HG02571 (cell line): Measurements from ENCODE around the gene PTPN23.

Experiments used
- ATAC-seq: cut with Tn5 transposase; IDR thresholded peaks from one replicate; pipeline ENCODE4 v1.9.1; 2021; ENCODE audit warnings: mild to moderate bottlenecking, moderate library complexity; ENCODE audit not compliant: unreplicated experiment

Gene PTPN23

DNA sequence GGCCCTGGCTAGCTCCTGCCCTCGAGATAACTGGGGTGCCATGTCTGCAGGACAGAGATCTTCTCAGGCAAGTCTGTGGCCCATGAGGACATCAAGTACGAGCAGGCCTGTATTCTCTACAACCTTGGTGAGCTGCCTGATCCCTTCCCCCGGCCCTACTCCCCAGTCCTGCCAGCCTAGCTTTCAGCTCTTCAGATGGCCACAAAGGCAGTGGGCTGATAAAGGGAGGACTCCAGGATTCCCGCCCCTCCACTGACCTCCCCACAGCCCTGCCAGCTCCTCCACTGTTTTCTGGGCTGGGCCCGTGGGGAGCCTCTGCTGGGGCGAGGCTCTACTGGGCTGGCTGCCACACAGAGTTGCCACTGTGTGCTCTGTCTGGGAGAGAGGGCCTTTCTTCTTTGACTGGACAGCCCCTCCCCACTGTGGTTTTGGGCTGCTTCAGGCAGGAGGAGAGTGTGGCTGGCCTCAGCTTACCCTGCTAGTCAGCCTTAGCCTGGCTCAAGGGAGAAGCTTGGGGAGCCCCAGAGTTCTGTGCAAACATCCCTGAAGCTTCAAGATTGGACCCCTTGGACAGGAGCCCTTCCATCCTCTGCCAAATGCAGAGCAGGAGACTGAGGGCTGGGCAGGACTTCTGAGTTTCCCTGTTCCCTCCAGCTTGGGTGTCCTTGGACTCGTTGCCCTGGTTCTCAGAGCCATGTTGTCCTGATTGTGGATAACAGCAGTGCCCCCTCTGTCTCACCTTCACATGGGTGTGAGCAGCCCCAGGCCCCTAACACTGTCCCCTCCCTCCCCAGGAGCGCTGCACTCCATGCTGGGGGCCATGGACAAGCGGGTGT is 24.4 kb downstream of the PTPN23 start:
- ATAC-seq: no peak

DNA sequence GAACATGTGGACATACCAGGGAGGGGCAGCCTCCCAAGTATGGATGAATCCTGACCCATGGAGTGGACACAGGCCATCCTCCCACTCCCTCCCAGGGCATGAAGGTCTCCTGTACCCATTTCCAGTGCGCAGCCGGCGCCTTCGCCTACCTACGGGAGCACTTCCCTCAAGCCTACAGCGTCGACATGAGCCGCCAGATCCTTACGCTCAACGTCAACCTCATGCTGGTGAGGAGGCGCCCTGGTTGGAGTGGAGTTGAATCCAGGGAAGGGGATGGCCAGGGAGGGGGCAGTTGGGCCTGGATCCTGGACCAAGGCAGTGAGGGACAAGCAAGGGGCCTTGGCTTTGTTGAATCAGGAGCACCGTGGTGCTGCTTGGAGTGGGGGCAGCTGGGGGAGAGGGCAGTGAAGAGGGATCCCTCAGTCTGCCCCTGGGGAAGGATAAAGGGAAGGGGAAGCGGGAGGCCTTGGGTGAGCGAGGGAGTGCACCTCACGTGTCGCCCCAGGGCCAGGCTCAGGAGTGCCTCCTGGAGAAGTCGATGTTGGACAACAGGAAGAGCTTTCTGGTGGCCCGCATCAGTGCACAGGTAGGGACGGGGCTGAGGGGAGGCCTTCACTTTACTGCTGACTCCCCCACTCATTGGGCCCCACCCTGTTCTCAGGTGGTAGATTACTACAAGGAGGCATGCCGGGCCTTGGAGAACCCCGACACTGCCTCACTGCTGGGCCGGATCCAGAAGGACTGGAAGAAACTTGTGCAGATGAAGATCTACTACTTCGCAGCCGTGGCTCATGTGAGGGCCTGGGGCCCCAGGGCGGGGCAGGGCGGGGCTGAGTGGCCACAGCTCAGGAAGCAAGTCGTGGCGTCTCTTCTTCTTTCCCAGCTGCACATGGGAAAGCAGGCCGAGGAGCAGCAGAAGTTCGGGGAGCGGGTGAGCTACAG is 25.3 kb downstream of the PTPN23 start:
- ATAC-seq: no peak

DNA sequence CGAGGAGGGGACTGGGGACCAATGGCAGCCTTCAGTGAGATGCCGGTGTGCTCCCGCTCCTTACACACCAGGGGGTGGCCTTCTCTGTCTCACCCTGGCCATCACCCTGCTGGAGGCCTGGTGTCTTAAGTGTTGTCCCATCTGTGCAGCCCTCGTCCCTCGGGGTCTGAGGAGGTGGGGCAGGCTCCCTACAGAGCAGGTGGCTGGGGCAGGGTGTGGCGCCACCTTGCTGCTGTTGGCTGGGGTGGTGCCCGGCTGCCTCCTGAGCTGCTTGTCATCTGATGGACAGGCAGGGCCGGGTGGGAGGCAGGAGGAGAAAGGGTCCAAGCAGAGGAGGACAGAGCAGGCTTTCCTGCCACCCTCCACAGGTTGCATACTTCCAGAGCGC is 25.9 kb downstream of the PTPN23 start:
- no peak for ATAC-seq

DNA sequence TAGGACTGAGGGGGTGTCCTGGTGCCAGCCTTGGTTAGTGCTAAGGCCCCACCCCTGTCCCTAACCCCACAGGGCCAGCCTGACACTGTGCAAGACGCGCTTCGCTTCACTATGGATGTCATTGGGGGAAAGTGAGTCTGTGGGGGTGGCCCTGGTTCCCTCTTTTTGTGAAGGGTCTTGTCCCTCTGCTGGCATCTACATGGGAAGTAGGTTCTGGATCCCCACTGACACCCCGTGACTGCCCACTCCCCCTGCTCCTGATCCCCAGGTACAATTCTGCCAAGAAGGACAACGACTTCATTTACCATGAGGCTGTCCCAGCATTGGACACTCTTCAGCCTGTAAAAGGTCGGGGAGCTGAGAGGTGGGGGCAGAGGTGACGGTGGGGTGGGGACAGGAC is 26.4 kb downstream of the PTPN23 start:
- no peak for ATAC-seq

DNA sequence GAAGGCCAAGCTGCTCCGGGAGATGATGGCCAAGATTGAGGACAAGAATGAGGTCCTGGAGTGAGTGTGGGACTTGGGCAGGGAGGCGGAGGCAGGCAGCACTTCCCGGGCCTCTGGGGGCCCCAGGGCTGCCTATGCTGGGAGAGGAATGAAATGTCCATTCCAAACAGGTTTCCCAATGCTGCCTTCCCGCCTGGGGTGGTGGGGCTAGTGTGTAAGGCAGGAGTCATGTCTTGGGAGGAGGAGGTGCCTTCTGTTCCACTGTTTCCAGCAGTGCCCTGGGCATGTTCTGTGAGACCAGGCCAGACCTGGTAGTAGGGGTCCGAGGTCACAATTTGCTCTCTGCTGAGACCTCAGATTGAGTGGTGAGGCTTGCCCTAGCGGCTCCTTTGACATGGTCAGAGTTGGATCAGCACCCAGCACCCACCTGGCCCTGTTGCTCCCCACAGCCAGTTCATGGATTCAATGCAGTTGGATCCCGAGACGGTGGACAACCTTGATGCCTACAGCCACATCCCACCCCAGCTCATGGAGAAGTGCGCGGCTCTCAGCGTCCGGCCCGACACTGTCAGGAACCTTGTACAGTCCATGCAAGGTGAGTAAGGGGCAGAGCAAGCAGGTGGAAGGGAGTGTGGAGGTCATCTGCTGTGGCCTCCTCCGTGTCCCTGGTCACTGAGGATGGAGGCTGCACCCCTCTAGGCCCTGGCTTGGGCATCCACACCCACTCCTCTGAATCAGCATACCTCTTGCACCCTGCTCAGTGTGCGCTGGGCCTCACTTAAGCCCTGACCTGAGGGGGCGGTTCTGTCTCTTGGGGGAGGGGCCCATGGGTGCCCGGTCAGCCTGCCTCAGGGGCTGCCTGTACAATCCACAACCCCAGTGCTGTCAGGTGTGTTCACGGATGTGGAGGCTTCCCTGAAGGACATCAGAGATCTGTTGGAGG is 27.3 kb downstream of the PTPN23 start:
- no peak for ATAC-seq

DNA sequence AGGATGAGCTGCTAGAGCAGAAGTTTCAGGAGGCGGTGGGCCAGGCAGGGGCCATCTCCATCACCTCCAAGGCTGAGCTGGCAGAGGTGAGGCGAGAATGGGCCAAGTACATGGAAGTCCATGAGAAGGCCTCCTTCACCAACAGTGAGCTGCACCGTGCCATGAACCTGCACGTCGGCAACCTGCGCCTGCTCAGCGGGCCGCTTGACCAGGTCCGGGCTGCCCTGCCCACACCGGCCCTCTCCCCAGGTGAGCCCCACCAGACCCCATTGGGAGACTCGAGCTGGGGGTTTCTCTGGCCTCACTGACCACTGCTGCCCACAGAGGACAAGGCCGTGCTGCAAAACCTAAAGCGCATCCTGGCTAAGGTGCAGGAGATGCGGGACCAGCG is 28.0 kb downstream of the PTPN23 start:
- ATAC-seq: no peak

DNA sequence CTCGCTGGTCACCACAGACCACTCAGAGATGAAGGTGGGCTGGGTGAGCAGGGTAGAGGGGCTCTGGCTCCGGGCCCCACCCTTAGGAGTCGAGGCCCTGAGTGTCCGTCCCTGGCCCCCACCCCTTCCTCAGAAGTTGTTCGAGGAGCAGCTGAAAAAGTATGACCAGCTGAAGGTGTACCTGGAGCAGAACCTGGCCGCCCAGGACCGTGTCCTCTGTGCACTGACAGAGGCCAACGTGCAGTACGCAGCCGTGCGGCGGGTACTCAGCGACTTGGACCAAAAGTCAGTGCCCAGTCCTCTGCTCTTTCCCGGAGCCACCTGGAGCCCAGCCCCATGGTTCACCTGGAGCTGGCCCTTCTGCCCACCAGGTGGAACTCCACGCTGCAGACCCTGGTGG is 28.5 kb downstream of the PTPN23 start:
- no peak for ATAC-seq

DNA sequence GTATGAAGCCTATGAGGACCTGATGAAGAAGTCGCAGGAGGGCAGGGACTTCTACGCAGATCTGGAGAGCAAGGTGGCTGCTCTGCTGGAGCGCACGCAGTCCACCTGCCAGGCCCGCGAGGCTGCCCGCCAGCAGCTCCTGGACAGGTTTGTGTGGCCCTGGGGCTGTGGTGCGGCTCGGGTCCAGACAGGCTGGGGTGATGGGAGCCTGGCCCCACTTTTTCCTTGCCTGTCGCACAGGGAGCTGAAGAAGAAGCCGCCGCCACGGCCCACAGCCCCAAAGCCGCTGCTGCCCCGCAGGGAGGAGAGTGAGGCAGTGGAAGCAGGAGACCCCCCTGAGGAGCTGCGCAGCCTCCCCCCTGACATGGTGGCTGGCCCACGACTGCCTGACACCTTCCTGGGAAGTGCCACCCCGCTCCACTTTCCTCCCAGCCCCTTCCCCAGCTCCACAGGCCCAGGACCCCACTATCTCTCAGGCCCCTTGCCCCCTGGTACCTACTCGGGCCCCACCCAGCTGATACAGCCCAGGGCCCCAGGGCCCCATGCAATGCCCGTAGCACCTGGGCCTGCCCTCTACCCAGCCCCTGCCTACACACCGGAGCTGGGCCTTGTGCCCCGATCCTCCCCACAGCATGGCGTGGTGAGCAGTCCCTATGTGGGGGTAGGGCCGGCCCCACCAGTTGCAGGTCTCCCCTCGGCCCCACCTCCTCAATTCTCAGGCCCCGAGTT is 29.0 kb downstream of the PTPN23 start:
- no peak for ATAC-seq

DNA sequence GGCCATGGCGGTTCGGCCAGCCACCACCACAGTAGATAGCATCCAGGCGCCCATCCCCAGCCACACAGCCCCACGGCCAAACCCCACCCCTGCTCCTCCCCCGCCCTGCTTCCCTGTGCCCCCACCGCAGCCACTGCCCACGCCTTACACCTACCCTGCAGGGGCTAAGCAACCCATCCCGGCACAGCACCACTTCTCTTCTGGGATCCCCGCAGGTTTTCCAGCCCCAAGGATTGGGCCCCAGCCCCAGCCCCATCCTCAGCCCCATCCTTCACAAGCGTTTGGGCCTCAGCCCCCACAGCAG is 29.5 kb downstream of the PTPN23 start:
- no peak for ATAC-seq

DNA sequence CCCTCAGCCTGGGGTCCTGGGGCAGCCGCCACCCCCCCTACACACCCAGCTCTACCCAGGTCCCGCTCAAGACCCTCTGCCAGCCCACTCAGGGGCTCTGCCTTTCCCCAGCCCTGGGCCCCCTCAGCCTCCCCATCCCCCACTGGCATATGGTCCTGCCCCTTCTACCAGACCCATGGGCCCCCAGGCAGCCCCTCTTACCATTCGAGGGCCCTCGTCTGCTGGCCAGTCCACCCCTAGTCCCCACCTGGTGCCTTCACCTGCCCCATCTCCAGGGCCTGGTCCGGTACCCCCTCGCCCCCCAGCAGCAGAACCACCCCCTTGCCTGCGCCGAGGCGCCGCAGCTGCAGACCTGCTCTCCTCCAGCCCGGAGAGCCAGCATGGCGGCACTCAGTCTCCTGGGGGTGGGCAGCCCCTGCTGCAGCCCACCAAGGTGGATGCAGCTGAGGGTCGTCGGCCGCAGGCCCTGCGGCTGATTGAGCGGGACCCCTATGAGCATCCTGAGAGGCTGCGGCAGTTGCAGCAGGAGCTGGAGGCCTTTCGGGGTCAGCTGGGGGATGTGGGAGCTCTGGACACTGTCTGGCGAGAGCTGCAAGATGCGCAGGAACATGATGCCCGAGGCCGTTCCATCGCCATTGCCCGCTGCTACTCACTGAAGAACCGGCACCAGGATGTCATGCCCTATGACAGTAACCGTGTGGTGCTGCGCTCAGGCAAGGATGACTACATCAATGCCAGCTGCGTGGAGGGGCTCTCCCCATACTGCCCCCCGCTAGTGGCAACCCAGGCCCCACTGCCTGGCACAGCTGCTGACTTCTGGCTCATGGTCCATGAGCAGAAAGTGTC is 30.2 kb downstream of the PTPN23 start:
- ATAC-seq: no peak

DNA sequence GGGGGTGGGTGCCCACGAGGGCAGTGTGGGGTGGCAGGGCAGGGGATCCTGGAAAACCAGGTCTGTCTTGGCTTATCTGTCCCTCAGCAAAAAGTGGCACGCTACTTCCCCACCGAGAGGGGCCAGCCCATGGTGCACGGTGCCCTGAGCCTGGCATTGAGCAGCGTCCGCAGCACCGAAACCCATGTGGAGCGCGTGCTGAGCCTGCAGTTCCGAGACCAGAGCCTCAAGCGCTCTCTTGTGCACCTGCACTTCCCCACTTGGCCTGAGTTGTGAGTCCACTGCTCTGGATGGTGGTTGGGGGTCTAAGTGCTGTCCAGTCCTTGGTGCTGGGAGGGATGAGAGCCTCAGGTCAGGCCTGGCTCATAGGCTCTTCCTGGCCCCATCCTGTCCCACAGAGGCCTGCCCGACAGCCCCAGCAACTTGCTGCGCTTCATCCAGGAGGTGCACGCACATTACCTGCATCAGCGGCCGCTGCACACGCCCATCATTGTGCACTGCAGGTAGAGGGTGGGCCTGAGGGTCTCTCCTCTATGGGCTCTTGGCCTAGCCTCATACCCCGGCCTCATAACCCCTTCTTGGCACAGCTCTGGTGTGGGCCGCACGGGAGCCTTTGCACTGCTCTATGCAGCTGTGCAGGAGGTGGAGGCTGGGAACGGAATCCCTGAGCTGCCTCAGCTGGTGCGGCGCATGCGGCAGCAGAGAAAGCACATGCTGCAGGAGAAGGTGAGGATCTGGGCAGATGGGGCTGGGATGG is 31.1 kb downstream of the PTPN23 start:
- ATAC-seq: no peak

DNA sequence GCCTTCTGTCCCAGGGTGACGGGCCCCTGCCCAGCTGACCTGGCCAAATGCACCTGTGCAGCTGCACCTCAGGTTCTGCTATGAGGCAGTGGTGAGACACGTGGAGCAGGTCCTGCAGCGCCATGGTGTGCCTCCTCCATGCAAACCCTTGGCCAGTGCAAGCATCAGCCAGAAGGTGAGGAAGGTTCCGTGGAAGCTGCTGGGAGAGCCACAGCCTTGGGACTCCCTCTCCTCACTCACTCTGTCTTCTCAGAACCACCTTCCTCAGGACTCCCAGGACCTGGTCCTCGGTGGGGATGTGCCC is 31.6 kb downstream of the PTPN23 start:
- no peak for ATAC-seq

DNA sequence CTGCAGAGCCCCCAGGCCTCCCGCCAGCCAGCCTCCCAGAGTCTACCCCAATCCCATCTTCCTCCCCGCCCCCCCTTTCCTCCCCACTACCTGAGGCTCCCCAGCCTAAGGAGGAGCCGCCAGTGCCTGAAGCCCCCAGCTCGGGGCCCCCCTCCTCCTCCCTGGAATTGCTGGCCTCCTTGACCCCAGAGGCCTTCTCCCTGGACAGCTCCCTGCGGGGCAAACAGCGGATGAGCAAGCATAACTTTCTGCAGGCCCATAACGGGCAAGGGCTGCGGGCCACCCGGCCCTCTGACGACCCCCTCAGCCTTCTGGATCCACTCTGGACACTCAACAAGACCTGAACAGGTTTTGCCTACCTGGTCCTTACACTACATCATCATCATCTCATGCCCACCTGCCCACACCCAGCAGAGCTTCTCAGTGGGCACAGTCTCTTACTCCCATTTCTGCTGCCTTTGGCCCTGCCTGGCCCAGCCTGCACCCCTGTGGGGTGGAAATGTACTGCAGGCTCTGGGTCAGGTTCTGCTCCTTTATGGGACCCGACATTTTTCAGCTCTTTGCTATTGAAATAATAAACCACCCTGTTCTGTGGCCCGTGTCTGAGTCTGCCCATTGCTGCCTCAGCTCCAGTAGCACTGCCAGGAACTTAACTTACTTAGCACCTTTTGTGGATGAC is 32.2 kb downstream of the PTPN23 start:
- ATAC-seq: no peak

DNA sequence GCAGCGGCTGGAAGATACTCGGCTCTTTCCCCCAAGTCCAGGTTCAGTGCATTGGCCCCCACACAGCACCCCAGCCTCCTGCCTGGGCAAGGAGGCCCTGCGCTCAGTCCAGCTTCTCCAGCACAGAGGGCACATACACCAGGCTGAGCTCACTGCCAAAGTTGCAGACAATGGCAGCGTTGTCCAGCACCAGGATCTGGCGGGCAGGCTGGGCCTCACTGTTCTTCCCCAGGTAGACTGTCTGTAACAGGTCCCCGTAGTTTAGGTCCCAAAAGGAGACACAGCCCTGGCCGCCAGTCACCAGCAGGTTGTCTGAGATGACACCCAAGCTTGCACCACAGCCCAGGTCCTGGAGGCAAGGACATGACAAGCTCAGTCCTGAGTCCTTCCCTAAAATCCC is 32.9 kb downstream of the PTPN23 start:
- no peak for ATAC-seq

DNA sequence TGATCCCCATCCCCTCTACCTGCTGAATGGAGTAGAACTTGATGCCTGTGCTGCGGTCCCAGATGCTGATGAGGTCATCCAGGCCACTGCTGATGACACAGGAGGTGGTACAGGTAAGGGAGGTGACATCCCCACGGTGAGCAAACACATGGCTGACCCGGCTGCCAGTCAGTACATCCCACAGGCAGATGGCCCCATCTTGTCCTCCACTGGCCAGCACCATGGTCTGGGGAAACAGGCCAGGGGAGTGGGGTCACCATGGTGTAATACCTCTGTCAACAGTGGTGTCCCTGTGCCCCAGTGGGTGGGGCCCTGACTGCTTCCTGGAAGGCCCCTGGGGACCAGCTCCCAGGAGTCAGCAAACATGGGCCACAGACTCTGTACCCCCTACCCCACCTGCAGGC is 33.3 kb downstream of the PTPN23 start:
- ATAC-seq: no peak

DNA sequence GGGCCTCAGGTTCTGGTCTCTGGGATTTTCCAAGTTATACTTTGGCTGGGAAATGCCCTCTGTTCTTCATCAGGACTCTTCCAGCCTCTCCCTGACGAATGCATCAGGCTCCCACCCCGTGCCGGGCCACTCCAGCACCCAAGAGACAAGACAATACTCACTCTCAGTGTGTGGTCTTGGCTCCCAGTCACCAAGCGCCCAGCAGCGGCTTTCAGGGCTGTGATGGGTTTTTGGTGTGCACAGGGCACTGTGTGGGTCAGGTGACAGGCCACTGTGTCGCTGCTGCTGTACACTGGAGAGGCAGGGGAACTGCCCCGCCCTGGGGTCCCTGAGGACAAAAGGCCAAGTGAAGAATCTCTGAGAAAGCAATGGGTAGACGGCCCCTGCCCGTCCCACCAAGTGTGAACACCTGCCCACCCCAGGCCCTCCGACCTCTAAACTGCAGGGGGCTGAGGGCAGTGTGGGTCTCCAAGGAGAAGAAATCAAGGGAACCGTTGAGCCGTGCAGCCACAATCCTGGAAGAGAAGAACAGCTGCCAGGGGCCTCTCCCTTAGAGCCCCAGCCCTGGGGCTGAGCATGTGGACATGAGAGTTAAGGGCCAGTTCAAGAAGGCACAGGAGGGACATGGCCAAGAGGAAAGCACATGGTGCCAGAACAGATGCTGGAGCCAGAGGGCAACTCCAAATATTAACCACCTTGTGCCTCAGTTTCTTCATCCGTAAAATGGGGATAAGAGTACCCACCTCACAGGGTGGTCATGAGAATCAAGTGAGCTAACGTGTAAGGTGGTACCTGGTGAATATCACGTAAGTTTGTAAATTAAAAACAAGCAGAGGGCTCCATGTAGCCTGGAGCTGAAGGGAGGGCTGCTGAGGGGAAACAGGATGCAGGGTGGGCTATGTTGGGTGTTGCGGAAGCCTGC is 34.1 kb downstream of the PTPN23 start:
- no peak for ATAC-seq

DNA sequence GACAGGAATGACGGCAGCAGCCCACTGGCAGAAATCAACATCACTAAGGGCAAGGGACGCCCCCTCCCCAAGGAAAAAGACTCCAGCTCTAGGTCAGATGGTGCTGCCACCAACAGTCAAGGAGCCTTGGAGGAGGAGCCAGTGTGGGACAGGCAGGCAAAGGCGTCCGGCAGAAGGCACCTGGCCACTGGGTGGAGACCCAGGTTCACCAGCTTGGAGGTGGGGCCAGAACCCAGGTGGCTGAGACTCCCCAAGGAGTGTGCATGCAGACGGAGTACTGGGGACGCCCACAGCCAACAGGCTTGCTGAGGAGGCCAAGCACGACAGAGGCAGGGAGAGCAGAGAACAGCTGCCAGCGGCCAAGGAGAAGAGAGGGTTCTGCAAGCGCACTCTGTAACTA is 35.2 kb downstream of the PTPN23 start:
- ATAC-seq: no peak
